Trophoblast cell (in vitro differentiated cells and primary cell): ENCODE results near the gene CYGB.
A peak's percentile ranks its signal among the peaks of the same experiment; 100 is the strongest.

Source experiments
- DNase-seq, 2 donors: peaks; one replicate each; pipeline ENCODE4 v3.0.0-alpha.2; 2016
- H2AFZ ChIP-seq: 2 replicates; pipeline ENCODE4 v1.6.1; 2013; ENCODE audit warnings: low read length, moderate library complexity, mild to moderate bottlenecking; ENCODE audit not compliant: insufficient read depth, poor library complexity
- H2AK5ac ChIP-seq: 2 replicates; pipeline ENCODE4 v1.6.1; 2013; ENCODE audit warnings: mild to moderate bottlenecking, low read length
- H2BK120ac ChIP-seq: 2 replicates; pipeline ENCODE4 v1.6.1; 2013; ENCODE audit warnings: low read length, mild to moderate bottlenecking, moderate library complexity; ENCODE audit not compliant: insufficient read depth, poor library complexity
- H2BK12ac ChIP-seq: 2 replicates; pipeline ENCODE4 v1.6.1; 2013; ENCODE audit warnings: mild to moderate bottlenecking, low read length, moderate library complexity
- H2BK5ac ChIP-seq: 2 replicates; pipeline ENCODE4 v1.6.1; 2013; ENCODE audit warnings: low read length, low read depth, moderate library complexity, mild to moderate bottlenecking; ENCODE audit not compliant: poor library complexity
- H3K14ac ChIP-seq: 2 replicates; pipeline ENCODE4 v1.6.1; 2013; ENCODE audit warnings: mild to moderate bottlenecking, low read length
- H3K18ac ChIP-seq: 2 replicates; pipeline ENCODE4 v1.6.1; 2013; ENCODE audit warnings: mild to moderate bottlenecking, low read length
- H3K23ac ChIP-seq: 2 replicates; pipeline ENCODE4 v1.6.1; 2013; ENCODE audit warnings: low read length
- H3K27ac ChIP-seq: 2 replicates; pipeline ENCODE4 v1.5.1; 2013; ENCODE audit warnings: low read depth, mild to moderate bottlenecking, inconsistent platforms, low read length, moderate library complexity
- H3K27me3 ChIP-seq: 2 replicates; pipeline ENCODE4 v1.6.1; 2013; ENCODE audit warnings: inconsistent platforms, mild to moderate bottlenecking, low read length, moderate library complexity; ENCODE audit not compliant: insufficient read depth
- H3K36me3 ChIP-seq, 2 experiments: 1 replicate in 1 of 2; 2 replicates in 1 of 2; pipeline ENCODE4 v1.6.1; 2013; ENCODE audit warnings: low read length in 2 of 2, mild to moderate bottlenecking in 2 of 2, moderate library complexity in 1 of 2; ENCODE audit not compliant: insufficient read depth in 2 of 2, control insufficient read depth in 1 of 2
- H3K4ac ChIP-seq: 2 replicates; pipeline ENCODE4 v1.6.1; 2013; ENCODE audit warnings: low read depth, mild to moderate bottlenecking, low read length, moderate library complexity
- H3K4me1 ChIP-seq, 2 experiments: 1 replicate in 1 of 2; 2 replicates in 1 of 2; pipeline ENCODE4 v1.6.1; 2013; ENCODE audit warnings: low read length in 2 of 2, mild to moderate bottlenecking in 2 of 2, moderate library complexity in 1 of 2; ENCODE audit not compliant: insufficient read depth in 2 of 2, control insufficient read depth in 1 of 2
- H3K4me2 ChIP-seq: 2 replicates; pipeline ENCODE4 v1.6.1; 2013; ENCODE audit warnings: inconsistent platforms, mild to moderate bottlenecking, low read length, moderate library complexity
- H3K4me3 ChIP-seq: 2 replicates; pipeline ENCODE4 v1.5.1; 2013; ENCODE audit warnings: mild to moderate bottlenecking, low read depth, low read length, inconsistent platforms
- H3K79me1 ChIP-seq: one replicate; pipeline ENCODE4 v1.6.1; 2013; ENCODE audit warnings: low read length
- H3K79me2 ChIP-seq: 2 replicates; pipeline ENCODE4 v1.6.1; 2013; ENCODE audit warnings: low read length, mild to moderate bottlenecking; ENCODE audit not compliant: control insufficient read depth, insufficient read depth, poor library complexity
- H3K9ac ChIP-seq: 2 replicates; pipeline ENCODE4 v1.6.1; 2013; ENCODE audit warnings: mild to moderate bottlenecking, low read length
- H3K9me3 ChIP-seq: 2 replicates; pipeline ENCODE4 v1.6.1; 2013; ENCODE audit warnings: low read depth, mild to moderate bottlenecking, control low read depth, inconsistent platforms, low read length; ENCODE audit not compliant: insufficient read depth
- H4K12ac ChIP-seq: 2 replicates; pipeline ENCODE4 v1.6.1; 2013; ENCODE audit warnings: low read depth, mild to moderate bottlenecking, low read length, moderate library complexity
- H4K8ac ChIP-seq: 2 replicates; pipeline ENCODE4 v1.6.1; 2013; ENCODE audit warnings: low read depth, mild to moderate bottlenecking, low read length, moderate library complexity
- H4K91ac ChIP-seq: one replicate; pipeline ENCODE4 v1.6.1; 2013; ENCODE audit warnings: low read depth, mild to moderate bottlenecking, low read length, moderate library complexity
- whole genome bisulfite sequencing: extraction: QIAGEN DNeasy Blood & Tissue Kit; methylation state at CpG from one replicate; pipeline ENCODE4 v1.1.7; 2013; ENCODE audit warnings: missing lambda C conversion rate; ENCODE audit not compliant: insufficient read length, insufficient coverage; ENCODE audit errors: extremely low coverage; 5-methylcytosine and 5-hydroxymethylcytosine counted together

CYGB gene

DNA sequence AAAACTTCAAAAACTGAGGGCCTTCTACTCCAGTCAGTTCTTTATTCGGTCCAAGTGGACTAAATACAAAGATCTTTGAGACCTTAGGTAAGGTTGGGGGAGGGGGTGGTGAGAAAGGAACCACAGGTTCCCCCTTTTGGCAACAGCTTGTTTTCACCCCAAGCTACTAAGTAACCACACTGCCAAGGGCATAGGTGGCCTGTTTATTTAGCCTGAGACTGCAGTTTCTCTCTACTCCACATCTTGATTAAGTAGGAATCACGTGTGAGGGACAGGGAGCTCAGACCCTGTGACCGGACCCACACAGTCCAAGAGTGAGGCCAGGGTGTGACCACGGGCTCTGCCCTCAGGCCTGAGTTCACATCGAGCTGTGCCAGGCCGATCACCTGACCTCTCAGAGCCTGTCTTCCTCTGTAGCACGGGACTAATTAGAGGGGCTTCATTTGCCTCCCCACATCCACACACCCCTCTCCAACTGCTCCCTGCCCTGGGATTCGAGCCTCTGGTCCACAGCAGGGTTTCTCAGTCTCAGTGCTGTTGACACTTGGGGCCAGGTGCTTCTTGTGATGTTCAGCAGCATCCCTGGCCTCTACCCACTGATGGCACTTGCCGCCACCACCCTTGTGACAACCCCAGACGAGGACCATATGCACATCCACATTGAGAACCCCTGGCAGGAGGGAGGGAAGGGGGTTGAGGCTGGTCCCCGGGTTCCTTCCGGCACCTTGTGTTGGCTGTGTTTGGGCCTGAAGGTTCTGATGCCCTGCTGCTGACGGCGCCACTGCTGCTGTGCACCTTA lies 30.3 kb upstream of the CYGB start:
- no peak overlapping the region for H2BK5ac ChIP-seq
- H4K12ac ChIP-seq = no peak overlapping the region
- no peak overlapping the region for H2AK5ac ChIP-seq
- H3K4ac ChIP-seq = no peak overlapping the region
- H3K14ac ChIP-seq = no peak overlapping the region
- peaks cover 11 to 22% of the 10 kb centered on the region in 2 experiments for H3K36me3 ChIP-seq
- H3K27me3 ChIP-seq = no peaks in the 10 kb centered on the region
- H3K18ac ChIP-seq = no peak overlapping the region
- no CpG with 5 or more reads among the region's 14 CpGs for WGBS
- H3K4me1 ChIP-seq = peaks cover 0 to 4% of the 10 kb centered on the region in 2 experiments
- H3K79me2 ChIP-seq = no peaks in the 10 kb centered on the region
- no peak overlapping the region for H2BK12ac ChIP-seq
- no peak overlapping the region for H3K9ac ChIP-seq
- H2BK120ac ChIP-seq = no peak overlapping the region
- no peak overlapping the region for H3K27ac ChIP-seq
- DNase-seq = no peak
- H4K91ac ChIP-seq = no peak overlapping the region
- H4K8ac ChIP-seq = no peak overlapping the region
- no peak overlapping the region for H3K4me2 ChIP-seq
- no peaks in the 10 kb centered on the region for H3K9me3 ChIP-seq
- no peaks in the 10 kb centered on the region for H3K79me1 ChIP-seq
- H3K4me3 ChIP-seq = no peak overlapping the region
- no peak overlapping the region for H3K23ac ChIP-seq
- no peak overlapping the region for H2AFZ ChIP-seq

DNA sequence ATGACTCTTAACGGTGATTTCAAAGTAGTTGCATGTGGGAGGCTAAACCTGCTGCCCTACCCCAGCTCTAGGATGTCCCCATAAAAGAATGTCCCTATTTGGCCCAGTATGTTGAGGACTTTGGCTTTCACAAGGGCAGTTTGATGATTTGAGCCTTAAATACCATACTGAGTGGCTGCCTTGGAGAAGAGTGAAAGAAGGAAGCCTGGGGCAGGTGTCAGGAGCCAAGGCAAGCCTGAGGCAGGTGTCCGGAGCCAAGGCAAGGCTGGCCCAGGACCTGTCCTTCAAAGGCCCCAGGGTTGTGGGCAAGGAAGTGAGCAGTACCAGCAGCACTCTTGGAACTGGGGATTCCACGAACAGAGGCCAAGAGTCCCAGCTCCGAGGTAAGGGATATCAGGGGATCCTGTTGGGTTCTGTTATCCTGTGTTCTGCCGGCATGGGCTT lies 29.5 kb upstream of the CYGB start:
- WGBS = no CpG with 5 or more reads among the region's 5 CpGs
- DNase-seq = peak; percentile 21 to 47
- H3K27ac ChIP-seq = no peak overlapping the region
- H4K8ac ChIP-seq = no peak overlapping the region
- H3K4me1 ChIP-seq = peaks cover 0 to 4% of the 10 kb centered on the region in 2 experiments
- H3K18ac ChIP-seq = no peak overlapping the region
- H3K79me2 ChIP-seq = no peaks in the 10 kb centered on the region
- no peaks in the 10 kb centered on the region for H3K27me3 ChIP-seq
- no peak overlapping the region for H4K91ac ChIP-seq
- H3K4ac ChIP-seq = no peak overlapping the region
- peaks cover 15 to 26% of the 10 kb centered on the region in 2 experiments for H3K36me3 ChIP-seq
- H3K9me3 ChIP-seq = no peaks in the 10 kb centered on the region
- no peaks in the 10 kb centered on the region for H3K79me1 ChIP-seq
- H2BK12ac ChIP-seq = no peak overlapping the region
- no peak overlapping the region for H2BK5ac ChIP-seq
- H2AK5ac ChIP-seq = no peak overlapping the region
- H3K4me2 ChIP-seq = no peak overlapping the region
- no peak overlapping the region for H4K12ac ChIP-seq
- H2AFZ ChIP-seq = no peak overlapping the region
- H3K9ac ChIP-seq = no peak overlapping the region
- no peak overlapping the region for H3K4me3 ChIP-seq
- H2BK120ac ChIP-seq = no peak overlapping the region
- H3K23ac ChIP-seq = no peak overlapping the region
- no peak overlapping the region for H3K14ac ChIP-seq

GRCh38 chr17:76566613-76566943 lies 29.1 kb upstream of the CYGB start:
- Histone ChIP-seq H3K9ac (no peak overlapping the region), H3K36me3 (peaks cover 17 to 31% of the 10 kb centered on the region in 2 experiments), H4K8ac (no peak overlapping the region), H3K4me2 (no peak overlapping the region), H3K27me3 (no peaks in the 10 kb centered on the region), H4K12ac (no peak overlapping the region), H2BK120ac (no peak overlapping the region), H2AK5ac (no peak overlapping the region), H3K4me1 (peaks cover 0 to 4% of the 10 kb centered on the region in 2 experiments), H3K14ac (no peak overlapping the region), H2BK12ac (no peak overlapping the region), H3K9me3 (no peaks in the 10 kb centered on the region), H3K18ac (no peak overlapping the region), H3K79me1 (no peaks in the 10 kb centered on the region), H3K23ac (no peak overlapping the region), H3K27ac (no peak overlapping the region), H3K79me2 (no peaks in the 10 kb centered on the region), H2BK5ac (no peak overlapping the region), H3K4me3 (no peak overlapping the region), H4K91ac (no peak overlapping the region), H3K4ac (no peak overlapping the region), H2AFZ (no peak overlapping the region)
- no peak for DNase-seq
- WGBS = no CpG with 5 or more reads among the region's 3 CpGs

DNA sequence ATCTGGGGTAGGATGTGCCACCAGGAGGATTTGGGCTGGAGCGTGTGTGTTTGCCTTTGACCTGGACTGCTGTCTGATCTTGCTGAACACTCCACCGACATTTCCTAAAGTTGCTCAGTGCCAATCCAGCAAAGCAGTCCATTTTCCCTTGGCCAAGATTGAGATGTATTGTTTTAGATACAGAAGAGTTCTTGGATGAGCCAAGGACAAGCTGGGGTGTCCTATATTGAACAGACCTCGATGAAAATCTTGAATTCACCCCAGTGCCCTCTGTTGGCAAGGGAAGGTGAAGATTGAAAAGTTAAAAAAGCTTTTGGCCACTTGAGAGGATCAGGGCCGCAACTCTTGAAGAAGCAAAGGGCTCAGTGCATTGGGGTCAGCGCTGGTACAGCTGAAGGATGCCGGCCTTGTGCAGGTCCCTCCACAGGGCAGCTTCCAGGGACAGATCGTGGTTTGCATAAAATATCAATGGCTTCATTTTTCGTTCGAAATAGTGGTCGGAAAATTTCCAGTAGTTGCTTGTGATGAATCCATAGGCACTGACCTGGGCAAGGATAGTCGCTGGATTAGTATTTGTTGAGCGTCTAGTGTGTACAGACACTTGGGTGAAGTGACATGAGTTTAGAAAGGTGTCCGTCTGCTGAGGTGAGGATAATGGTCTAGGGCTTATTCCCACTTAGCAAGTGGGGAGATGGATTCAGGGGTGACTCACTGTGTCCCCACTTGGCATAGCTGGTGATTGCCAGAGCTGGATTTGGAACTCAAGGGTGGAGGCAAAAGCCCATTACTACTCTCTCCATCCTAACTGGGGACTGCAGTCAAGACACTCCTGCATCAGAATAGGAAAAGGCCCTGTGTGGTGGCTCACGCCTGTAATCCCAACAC lies 28.5 kb upstream of the CYGB start:
- Histone ChIP-seq H2BK12ac (no peak overlapping the region), H3K14ac (no peak overlapping the region), H3K9ac (no peak overlapping the region), H3K4me2 (no peak overlapping the region), H3K4me1 (peaks cover 0 to 4% of the 10 kb centered on the region in 2 experiments), H4K91ac (no peak overlapping the region), H3K27ac (no peak overlapping the region), H4K8ac (no peak overlapping the region), H3K79me1 (no peaks in the 10 kb centered on the region), H3K4ac (no peak overlapping the region), H2AFZ (no peak overlapping the region), H2BK120ac (no peak overlapping the region), H2BK5ac (no peak overlapping the region), H3K23ac (no peak overlapping the region), H3K9me3 (no peaks in the 10 kb centered on the region), H2AK5ac (no peak overlapping the region), H3K36me3 (peaks cover 19 to 35% of the 10 kb centered on the region in 2 experiments), H3K79me2 (no peaks in the 10 kb centered on the region), H3K18ac (no peak overlapping the region), H3K27me3 (no peaks in the 10 kb centered on the region), H3K4me3 (no peak overlapping the region), H4K12ac (no peak overlapping the region)
- no peak for DNase-seq
- WGBS = no CpG with 5 or more reads among the region's 14 CpGs
